ENCODE measurements around the gene KCNK5. TPM values are rescaled to one million over a fixed set of nuclear protein-coding genes. Genes with fewer than 3 reads are reported as not detected.
A peak's percentile ranks its signal among the peaks of the same experiment; 100 is the strongest.

The KCNK5 gene
- total and polyA plus RNA-seq, 2 of the 8 experiments (the other 6 are each of a cell fraction or from before 2014, with no cell fraction given), result 20.9 to 44.3 TPM

DNA sequence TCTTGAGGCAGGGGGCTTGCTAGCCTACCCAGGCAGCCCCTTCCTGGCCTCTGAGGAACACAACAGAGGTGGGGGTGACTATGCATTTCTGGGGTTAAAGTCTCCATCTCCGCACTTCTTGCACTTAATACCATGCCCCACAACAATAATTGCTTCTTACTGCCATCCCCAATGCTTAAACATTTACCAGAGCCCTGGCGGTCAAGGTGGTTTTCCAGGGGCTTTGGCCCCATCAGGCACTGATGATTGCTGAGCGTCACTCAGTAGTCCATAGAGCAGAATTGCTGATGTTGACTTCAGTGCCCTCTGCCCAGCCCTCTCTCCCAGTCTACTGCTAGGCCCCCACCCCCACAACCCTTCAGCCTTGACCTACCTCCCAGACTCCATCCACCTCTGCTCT is 32.5 kb upstream of the KCNK5 start:
- no peaks in the 10 kb centered on the region for H4K20me1 ChIP-seq (replicated peaks in 1 of 2; ENCODE audit: control insufficient read depth in 1 of 2, insufficient read depth in 2 of 2, low read length in 2 of 2)
- no peak overlapping the region for H3K9ac ChIP-seq (replicated peaks in 1 of 4; ENCODE audit: extremely low read depth in 1 of 4, low read depth in 3 of 4, low read length in 3 of 4)
- peak overlapping the region; percentile 62 for H4K91ac ChIP-seq (replicated peaks; ENCODE audit: insufficient read length, low read length)
- no peak overlapping the region for H4K8ac ChIP-seq (ENCODE audit: extremely low read depth, insufficient read depth, low read length)
- H3K79me2 ChIP-seq (ENCODE audit: control insufficient read depth in 1 of 2, insufficient read depth in 2 of 2, low read length in 2 of 2), result no peaks in the 10 kb centered on the region
- 89% methylated on average over 3 of the region's 3 CpGs; no CpG with 5 or more reads in 1 of the 2 experiments for WGBS, 2 experiments (ENCODE audit: extremely low coverage in 1 of 2, insufficient coverage in 1 of 2, insufficient read length in 1 of 2, insufficient replicate concordance in 2 of 2, low coverage in 1 of 2, low lambda C conversion rate in 2 of 2, missing lambda C conversion rate in 1 of 2)
- H2BK15ac ChIP-seq (ENCODE audit: low read length), result peak overlapping the region; percentile 3
- peak overlapping the region; percentile 28 for H3K4ac ChIP-seq (replicated peaks; ENCODE audit: insufficient read length, low read depth, low read length)
- H2BK20ac ChIP-seq (ENCODE audit: low read length), result peak overlapping the region; percentile 94
- no peak overlapping the region for H3K56ac ChIP-seq (replicated peaks; ENCODE audit: insufficient read length, low read depth, low read length)
- H2BK120ac ChIP-seq (replicated peaks; ENCODE audit: low read depth, low read length), result peak overlapping the region; percentile 62
- H3K23ac ChIP-seq (ENCODE audit: insufficient read length), result no peak overlapping the region
- H3K36me3 ChIP-seq (ENCODE audit: control insufficient read depth in 2 of 4, insufficient read depth in 4 of 4, low read length in 3 of 4), result no peaks in the 10 kb centered on the region
- H2AFZ ChIP-seq (ENCODE audit: low read length), result no peak overlapping the region
- H3K4me3 ChIP-seq (ENCODE audit: extremely low read depth in 1 of 4, insufficient read depth in 2 of 4, low read depth in 3 of 4, low read length in 4 of 4), result no peak overlapping the region
- H3K27ac ChIP-seq (ENCODE audit: low read depth, low read length), result no peak overlapping the region
- no peaks in the 10 kb centered on the region for H3K23me2 ChIP-seq (ENCODE audit: low read depth, low read length)
- CTCF ChIA-PET (ENCODE audit: partially characterized antibody), result interaction anchor here (0.8 to 2.6 kb wide), 6 partner anchors 32 to 102 kb away, joined by 3 to 15 read pairs (median 4); no protein-coding TSS in a partner anchor
- peak overlapping the region; percentile 28; the same call in 1 of the 2 replicates for H3K18ac ChIP-seq (ENCODE audit: extremely low read depth, low read length)
- H3K14ac ChIP-seq (ENCODE audit: insufficient read length), result no peak overlapping the region
- H3K9me3 ChIP-seq (ENCODE audit: insufficient read depth in 2 of 2, low read depth in 1 of 2, low read length in 1 of 2), result no peaks in the 10 kb centered on the region
- peak overlapping the region; percentile 67; the same call in 1 of the 2 replicates for H2BK5ac ChIP-seq (ENCODE audit: low read depth, low read length)
- H3K4me1 ChIP-seq (replicated peaks in 1 of 4; ENCODE audit: control insufficient read depth in 3 of 4, insufficient read depth in 4 of 4, low read length in 3 of 4), result peaks cover 0 to 6% (median 4%) of the 10 kb centered on the region in 4 experiments; a peak in 4 of 7 replicates
- no peak overlapping the region for H4K5ac ChIP-seq (ENCODE audit: insufficient read length, low read depth, low read length)
- H3K79me1 ChIP-seq (ENCODE audit: low read depth, low read length), result no peaks in the 10 kb centered on the region
- peak overlapping the region; percentile 76; the same call in 1 of the 2 replicates for H2BK12ac ChIP-seq (ENCODE audit: low read depth, low read length)
- no peak overlapping the region for H3K4me2 ChIP-seq (ENCODE audit: insufficient read depth in 1 of 2, low read depth in 2 of 2, low read length in 2 of 2)
- FAIRE-seq, result no peak
- 0 out of 2 replicates have a peak overlapping the region, but pooled peaks have one; percentile 84 for H2AK5ac ChIP-seq (ENCODE audit: low read depth, low read length)
- H3K27me3 ChIP-seq (replicated peaks in 1 of 4; ENCODE audit: control insufficient read depth in 3 of 4, extremely low read depth in 1 of 4, insufficient read depth in 3 of 4, low read length in 3 of 4), result no peaks in the 10 kb centered on the region
- POLR2A ChIA-PET (ENCODE audit: partially characterized antibody), result no interaction called here
- no peak for DNase-seq (ENCODE audit: low read depth in 1 of 2, low spot score in 2 of 2)
- TF ChIP-seq HDAC6 (IDR thresholded peaks at IDR 0.05; ENCODE audit: low read depth, low read length), result no peak
- TF ChIP-seq RFX5 (IDR thresholded peaks at IDR 0.05; ENCODE audit: borderline replicate concordance, low read depth, low read length), result no peak
- no peak for TF ChIP-seq JUND (IDR thresholded peaks at IDR 0.05; ENCODE audit: low read length)
- no peak for TF ChIP-seq POLR2AphosphoS5 (IDR thresholded peaks at IDR 0.05; ENCODE audit: low read depth, low read length)
- no peak for TF ChIP-seq RBBP5 (IDR thresholded peaks at IDR 0.05; ENCODE audit: borderline replicate concordance, low read depth, low read length)
- TF ChIP-seq, protein P1, sequence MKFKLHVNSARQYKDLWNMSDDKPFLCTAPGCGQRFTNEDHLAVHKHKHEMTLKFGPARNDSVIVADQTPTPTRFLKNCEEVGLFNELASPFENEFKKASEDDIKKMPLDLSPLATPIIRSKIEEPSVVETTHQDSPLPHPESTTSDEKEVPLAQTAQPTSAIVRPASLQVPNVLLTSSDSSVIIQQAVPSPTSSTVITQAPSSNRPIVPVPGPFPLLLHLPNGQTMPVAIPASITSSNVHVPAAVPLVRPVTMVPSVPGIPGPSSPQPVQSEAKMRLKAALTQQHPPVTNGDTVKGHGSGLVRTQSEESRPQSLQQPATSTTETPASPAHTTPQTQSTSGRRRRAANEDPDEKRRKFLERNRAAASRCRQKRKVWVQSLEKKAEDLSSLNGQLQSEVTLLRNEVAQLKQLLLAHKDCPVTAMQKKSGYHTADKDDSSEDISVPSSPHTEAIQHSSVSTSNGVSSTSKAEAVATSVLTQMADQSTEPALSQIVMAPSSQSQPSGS (IDR thresholded peaks at IDR 0.05; ENCODE audit: low read length), result no peak
- TF ChIP-seq SP2 (IDR thresholded peaks at IDR 0.05; ENCODE audit: low read length), result no peak
